Measurements from ENCODE around the gene RIPK1. TPM values are rescaled to one million over a fixed set of nuclear protein-coding genes. Genes with fewer than 3 reads are reported as not detected.
"Not testable (repeated sequence)": the region's sequence is repeated elsewhere in the genome, so short reads cannot be mapped to it uniquely, and the experiment has no call there.

Gene RIPK1
- total RNA-seq, 4 donors from 2014 or later: 38.5 to 48.7 (median 40.8) TPM

GRCh38 chr6:3052481-3053230, 15.6 kb upstream of the RIPK1 start:
- no peaks in the 10 kb centered on the region for H3K36me3 ChIP-seq
- no peak for TF ChIP-seq POLR2A (IDR thresholded peaks at IDR 0.05)
- TF ChIP-seq CTCF (IDR thresholded peaks at IDR 0.05): no peak
- no peaks in the 10 kb centered on the region for H3K27me3 ChIP-seq
- DNase-seq: no peak
- H3K27ac ChIP-seq: no peak overlapping the region
- H3K4me3 ChIP-seq: peak overlapping the region; percentile 29 to 56 (median 47)
- H3K9me3 ChIP-seq: no peaks in the 10 kb centered on the region
- H3K4me1 ChIP-seq: peaks cover 0 to 4% (median 0%) of the 10 kb centered on the region in 4 donors

GRCh38 chr6:3053231-3053508, 15.1 kb upstream of the RIPK1 start:
- peak overlapping the region; percentile 50 to 66 (median 58) for H3K27ac ChIP-seq

GRCh38 chr6:3054229-3055157, 13.8 kb upstream of the RIPK1 start:
- not testable (repeated sequence) for H3K36me3 ChIP-seq, DNase-seq, H3K9me3 ChIP-seq, H3K4me1 ChIP-seq, H3K27me3 ChIP-seq
- H3K4me3 ChIP-seq: peak overlapping the region; percentile 29 to 56 (median 47)
- H3K27ac ChIP-seq: peak overlapping the region in 2 of 4 donors; percentile 53 to 64

More at GRCh38 chr6:3053231-3053508, 15.1 kb upstream of the RIPK1 start:
- Histone ChIP-seq H3K36me3 (no peaks in the 10 kb centered on the region), H3K4me3 (peak overlapping the region; percentile 29 to 56 (median 47)), H3K4me1 (peaks cover 0 to 4% (median 0%) of the 10 kb centered on the region in 4 donors), H3K9me3 (no peaks in the 10 kb centered on the region), H3K27me3 (no peaks in the 10 kb centered on the region)
- TF ChIP-seq CTCF (IDR thresholded peaks at IDR 0.05) (no peak), POLR2A (IDR thresholded peaks at IDR 0.05) (no peak)
- DNase-seq: no peak

- H3K4me3 ChIP-seq, H3K27ac ChIP-seq, H3K27me3 ChIP-seq: not testable (repeated sequence)
Observed at GRCh38 chr6:3055158-3055499, 13.2 kb upstream of the RIPK1 start.

GRCh38 chr6:3057063-3057770, 11.1 kb upstream of the RIPK1 start:
- no peak for DNase-seq
- Histone ChIP-seq H3K9me3 (no peaks in the 10 kb centered on the region), H3K4me1 (peaks cover 0 to 4% (median 0%) of the 10 kb centered on the region in 4 donors), H3K4me3 (no peak overlapping the region), H3K27ac (no peak overlapping the region), H3K27me3 (no peaks in the 10 kb centered on the region), H3K36me3 (no peaks in the 10 kb centered on the region)
- TF ChIP-seq POLR2A (IDR thresholded peaks at IDR 0.05) (no peak), CTCF (IDR thresholded peaks at IDR 0.05) (no peak)

More at GRCh38 chr6:3055158-3055499, 13.2 kb upstream of the RIPK1 start:
- not testable (repeated sequence) for DNase-seq, H3K36me3 ChIP-seq, H3K4me1 ChIP-seq, H3K9me3 ChIP-seq

- no peaks in the 10 kb centered on the region for H3K9me3 ChIP-seq
- peaks cover 0 to 4% (median 0%) of the 10 kb centered on the region in 4 donors for H3K4me1 ChIP-seq
- DNase-seq: no peak
- H3K27ac ChIP-seq: no peak overlapping the region
- no peaks in the 10 kb centered on the region for H3K27me3 ChIP-seq
- no peaks in the 10 kb centered on the region for H3K36me3 ChIP-seq
- TF ChIP-seq CTCF (IDR thresholded peaks at IDR 0.05) (no peak), POLR2A (IDR thresholded peaks at IDR 0.05) (no peak)
- no peak overlapping the region for H3K4me3 ChIP-seq
Observed at GRCh38 chr6:3058957-3059356, 9.3 kb upstream of the RIPK1 start.

GRCh38 chr6:3060092-3060491, 8.2 kb upstream of the RIPK1 start:
- not testable (repeated sequence) for H3K4me3 ChIP-seq, DNase-seq, H3K36me3 ChIP-seq, H3K9me3 ChIP-seq, H3K4me1 ChIP-seq, H3K27ac ChIP-seq, H3K27me3 ChIP-seq
